Transverse colon (tissue), 4 donors: ENCODE results near the gene ERCC6L2.

Experiments used
- POLR2A ChIP-seq: fragments of 450-650 bp; IDR thresholded peaks from one replicate; pipeline ENCODE4 v1.6.1; 2016; ENCODE audit warnings: antibody characterized with exemption, mild to moderate bottlenecking, moderate library complexity
- POLR2AphosphoS5 ChIP-seq, 3 donors: sonication (generic); formaldehyde crosslinking; IDR thresholded peaks; one replicate each; pipeline ENCODE4 v1.6.1; 2016; ENCODE audit warnings: antibody characterized with exemption in 3 of 3
- TF ChIP-seq, protein P1 (sequence below), 5 experiments: fragments of 200-600 bp in 3 of 5; fragments of 450-650 bp in 2 of 5; sonication (generic) in 3 of 5; IDR thresholded peaks; 1 replicate in 2 of 5; 2 replicates in 3 of 5; pipeline ENCODE4 v1.5.1; 2016 to 2017; ENCODE audit warnings: antibody characterized with exemption in 5 of 5, inconsistent platforms in 3 of 5, mild to moderate bottlenecking in 2 of 5, moderate library complexity in 1 of 5

DNA sequence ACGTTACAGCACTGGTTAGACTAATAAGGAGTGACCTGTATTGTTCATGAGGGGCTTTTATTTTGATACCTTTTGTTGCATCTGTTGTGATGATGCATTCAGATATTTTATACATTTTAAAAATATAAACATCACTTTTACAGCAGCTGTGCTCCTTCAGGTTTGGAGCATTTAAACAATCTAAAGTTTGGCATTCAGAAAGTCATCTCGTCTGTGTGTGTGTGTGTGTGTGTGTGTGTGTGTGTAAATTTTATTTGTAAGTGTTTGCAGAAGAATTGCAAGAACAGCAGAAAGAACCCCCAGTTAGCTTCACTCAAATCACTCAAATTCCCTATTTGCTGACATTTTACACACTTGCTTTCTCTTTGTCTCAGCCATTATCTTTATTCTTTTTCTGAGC, 87.4 kb downstream of the ERCC6L2 start:
- TF ChIP-seq, protein P1, sequence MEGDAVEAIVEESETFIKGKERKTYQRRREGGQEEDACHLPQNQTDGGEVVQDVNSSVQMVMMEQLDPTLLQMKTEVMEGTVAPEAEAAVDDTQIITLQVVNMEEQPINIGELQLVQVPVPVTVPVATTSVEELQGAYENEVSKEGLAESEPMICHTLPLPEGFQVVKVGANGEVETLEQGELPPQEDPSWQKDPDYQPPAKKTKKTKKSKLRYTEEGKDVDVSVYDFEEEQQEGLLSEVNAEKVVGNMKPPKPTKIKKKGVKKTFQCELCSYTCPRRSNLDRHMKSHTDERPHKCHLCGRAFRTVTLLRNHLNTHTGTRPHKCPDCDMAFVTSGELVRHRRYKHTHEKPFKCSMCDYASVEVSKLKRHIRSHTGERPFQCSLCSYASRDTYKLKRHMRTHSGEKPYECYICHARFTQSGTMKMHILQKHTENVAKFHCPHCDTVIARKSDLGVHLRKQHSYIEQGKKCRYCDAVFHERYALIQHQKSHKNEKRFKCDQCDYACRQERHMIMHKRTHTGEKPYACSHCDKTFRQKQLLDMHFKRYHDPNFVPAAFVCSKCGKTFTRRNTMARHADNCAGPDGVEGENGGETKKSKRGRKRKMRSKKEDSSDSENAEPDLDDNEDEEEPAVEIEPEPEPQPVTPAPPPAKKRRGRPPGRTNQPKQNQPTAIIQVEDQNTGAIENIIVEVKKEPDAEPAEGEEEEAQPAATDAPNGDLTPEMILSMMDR (IDR thresholded peaks at IDR 0.05), result no peak
- TF ChIP-seq POLR2AphosphoS5 (IDR thresholded peaks at IDR 0.05) (no peak), POLR2A (no peak)
